Gastrocnemius medialis (tissue), 4 donors: ENCODE measurements around the gene ZNF33A. TPM values are rescaled to one million over a fixed set of nuclear protein-coding genes. Genes with fewer than 3 reads are reported as not detected.

ENCODE experiments used
- ATAC-seq, 2 donors: fragments of 150-250 bp; one replicate each; pipeline ENCODE4 v1.9.1; 2016
- DNase-seq, 2 donors: peaks; one replicate each; pipeline ENCODE4 v3.0.0-alpha.2; 2019
- H3K27ac ChIP-seq, 4 donors: fragments of 200-600 bp; sonication (generic); 1 replicate in 1 of 4; 2 replicates in 3 of 4; pipeline ENCODE4 v1.5.1; 2016 to 2018; ENCODE audit warnings: mild to moderate bottlenecking in 2 of 4, moderate library complexity in 1 of 4
- H3K27me3 ChIP-seq, 3 donors: fragments of 200-600 bp; sonication (generic) in 2 of 3; 1 replicate in 1 of 3; 2 replicates in 2 of 3; pipeline versions ENCODE4 v1.5.1 to v1.6.0; 2016 to 2019; ENCODE audit warnings: mild to moderate bottlenecking in 1 of 3, moderate library complexity in 1 of 3
- H3K36me3 ChIP-seq, 2 donors: fragments of 200-600 bp; sonication (generic) in 1 of 2; one replicate each; pipeline ENCODE4 v1.5.1; 2017 to 2018
- H3K4me1 ChIP-seq, 2 donors: fragments of 200-600 bp; sonication (generic) in 1 of 2; one replicate each; pipeline ENCODE4 v1.5.1; 2016 to 2017; ENCODE audit warnings: mild to moderate bottlenecking in 2 of 2
- H3K4me3 ChIP-seq, 4 donors: fragments of 200-600 bp; sonication (generic) in 3 of 4; 1 replicate in 1 of 4; 2 replicates in 3 of 4; pipeline ENCODE4 v1.5.1; 2016 to 2019; ENCODE audit warnings: mild to moderate bottlenecking in 2 of 4
- H3K9me3 ChIP-seq, 3 donors: fragments of 200-600 bp; sonication (generic) in 2 of 3; 1 replicate in 1 of 3; 2 replicates in 2 of 3; pipeline ENCODE4 v1.5.1; 2016 to 2019
- POLR2A ChIP-seq, 2 donors: fragments of 450-650 bp; IDR thresholded peaks; one replicate each; pipeline ENCODE4 v1.6.1; 2017; ENCODE audit warnings: antibody characterized with exemption in 2 of 2, mild to moderate bottlenecking in 2 of 2, moderate library complexity in 2 of 2
- in situ Hi-C, 4 donors: fragments of 200-750 bp; cut with MboI; loops; one replicate each; pipeline versions ENCODE4 v1.15.0 to v1.8.0; 2017; ENCODE audit warnings: low sequenced_read_pairs in 4 of 4
- intact Hi-C: fragments of 100-400 bp; cut with DNase I; formaldehyde crosslinking; loops from one replicate; pipeline ENCODE4 v1.15.1; 2023; ENCODE audit warnings: low total_unique reads
- total RNA-seq, 4 donors: library from RNA; depleted of rRNA; stranded (reverse); fragments of >200 nt; gene quantifications; one replicate each; pipeline versions ENCODE4 v1.1.0 to v1.2.3, GENCODE V29; 2016
- TF ChIP-seq, protein P1 (sequence below), 5 experiments: fragments of 450-650 bp in 3 of 5; fragments of 200-600 bp in 2 of 5; sonication (generic) in 2 of 5; IDR thresholded peaks in 4 of 5; conservative IDR thresholded peaks in 1 of 5; 1 replicate in 4 of 5; 2 replicates in 1 of 5; pipeline ENCODE4 v1.5.1; 2016 to 2019; ENCODE audit warnings: antibody characterized with exemption in 5 of 5, mild to moderate bottlenecking in 3 of 5, moderate library complexity in 3 of 5

The ZNF33A gene
- total RNA-seq, 4 donors from 2014 or later: 14.3 to 31.1 (median 16.8) TPM

GRCh38 chr10:38094927-38095574 lies 84.6 kb downstream of the ZNF33A start:
- peaks cover 0 to 43% of the 10 kb centered on the region in 2 donors for H3K36me3 ChIP-seq
- H3K4me3 ChIP-seq: peak overlapping the region; percentile 72 to 92 (median 89)
- H3K27me3 ChIP-seq: no peaks in the 10 kb centered on the region
- intact Hi-C loops: loop anchor here (1.0 kb wide), 3 partner anchors 85 to 237 kb away; partner anchors contain the start of genes ZNF25 and ZNF33A
- DNase-seq (no peak), ATAC-seq (no peak)
- no peaks in the 10 kb centered on the region for H3K9me3 ChIP-seq
- peak overlapping the region; percentile 83 to 87 (median 86) for H3K27ac ChIP-seq
- TF ChIP-seq, protein P1, sequence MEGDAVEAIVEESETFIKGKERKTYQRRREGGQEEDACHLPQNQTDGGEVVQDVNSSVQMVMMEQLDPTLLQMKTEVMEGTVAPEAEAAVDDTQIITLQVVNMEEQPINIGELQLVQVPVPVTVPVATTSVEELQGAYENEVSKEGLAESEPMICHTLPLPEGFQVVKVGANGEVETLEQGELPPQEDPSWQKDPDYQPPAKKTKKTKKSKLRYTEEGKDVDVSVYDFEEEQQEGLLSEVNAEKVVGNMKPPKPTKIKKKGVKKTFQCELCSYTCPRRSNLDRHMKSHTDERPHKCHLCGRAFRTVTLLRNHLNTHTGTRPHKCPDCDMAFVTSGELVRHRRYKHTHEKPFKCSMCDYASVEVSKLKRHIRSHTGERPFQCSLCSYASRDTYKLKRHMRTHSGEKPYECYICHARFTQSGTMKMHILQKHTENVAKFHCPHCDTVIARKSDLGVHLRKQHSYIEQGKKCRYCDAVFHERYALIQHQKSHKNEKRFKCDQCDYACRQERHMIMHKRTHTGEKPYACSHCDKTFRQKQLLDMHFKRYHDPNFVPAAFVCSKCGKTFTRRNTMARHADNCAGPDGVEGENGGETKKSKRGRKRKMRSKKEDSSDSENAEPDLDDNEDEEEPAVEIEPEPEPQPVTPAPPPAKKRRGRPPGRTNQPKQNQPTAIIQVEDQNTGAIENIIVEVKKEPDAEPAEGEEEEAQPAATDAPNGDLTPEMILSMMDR (IDR thresholded peaks at IDR 0.05 in 4 of 5, conservative IDR thresholded peaks at IDR 0.05 in 1 of 5): no peak
- TF ChIP-seq POLR2A (IDR thresholded peaks at IDR 0.05): no peak
- in situ Hi-C loops: loop anchor here in 3 of 4 donors (10.0 to 25.0 kb wide), 4 partner anchors 120 to 240 kb away; partner anchors contain the start of genes ZNF248 (in 3 of the 3) and ZNF25 (in 2 of the 3)
- H3K4me1 ChIP-seq: peaks cover 8 to 12% of the 10 kb centered on the region in 2 donors

- Histone ChIP-seq H3K9me3 (peaks cover 7 to 27% (median 20%) of the 10 kb centered on the region in 3 donors), H3K27me3 (no peaks in the 10 kb centered on the region), H3K36me3 (peaks cover 10 to 81% of the 10 kb centered on the region in 2 donors), H3K27ac (no peak overlapping the region), H3K4me1 (no peaks in the 10 kb centered on the region), H3K4me3 (no peak overlapping the region)
- no peak for ATAC-seq
- in situ Hi-C loops (no loop called here), intact Hi-C loops (no loop called here)
- no peak for TF ChIP-seq POLR2A (IDR thresholded peaks at IDR 0.05)
- TF ChIP-seq, protein P1 (IDR thresholded peaks at IDR 0.05 in 4 of 5, conservative IDR thresholded peaks at IDR 0.05 in 1 of 5): no peak
- no peak for DNase-seq
Measured at GRCh38 chr10:38102880-38103279, 92.4 kb downstream of the ZNF33A start.

GRCh38 chr10:38103756-38104155 lies 93.3 kb downstream of the ZNF33A start:
- in situ Hi-C loops: no loop called here
- no peaks in the 10 kb centered on the region for H3K4me1 ChIP-seq
- no peak overlapping the region for H3K4me3 ChIP-seq
- H3K9me3 ChIP-seq: peaks cover 7 to 27% (median 20%) of the 10 kb centered on the region in 3 donors
- DNase-seq: no peak
- no peak for ATAC-seq
- no peaks in the 10 kb centered on the region for H3K27me3 ChIP-seq
- peaks cover 10 to 78% of the 10 kb centered on the region in 2 donors for H3K36me3 ChIP-seq
- no peak for TF ChIP-seq POLR2A (IDR thresholded peaks at IDR 0.05)
- TF ChIP-seq, protein P1 (IDR thresholded peaks at IDR 0.05 in 4 of 5, conservative IDR thresholded peaks at IDR 0.05 in 1 of 5): no peak
- intact Hi-C loops: no loop called here
- H3K27ac ChIP-seq: no peak overlapping the region

DNA sequence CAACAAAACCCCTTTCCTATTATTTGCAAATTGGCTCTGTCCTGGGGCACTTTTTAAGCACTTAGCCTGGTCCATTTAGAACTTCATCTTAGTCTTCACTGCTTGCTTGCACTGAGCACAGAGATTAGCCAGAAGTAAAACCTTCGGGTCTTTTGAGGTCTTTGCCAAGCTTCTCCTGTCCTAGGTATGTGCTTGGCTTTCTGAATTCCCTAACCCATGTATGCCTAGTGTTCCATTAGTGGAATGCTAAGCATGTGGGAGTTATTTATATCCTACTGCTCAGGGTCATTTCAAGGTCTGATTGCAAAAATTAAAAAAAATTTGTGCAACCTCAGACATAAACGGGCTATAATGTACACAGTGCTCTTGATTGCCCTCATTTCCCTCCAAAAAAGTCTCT lies 101.7 kb downstream of the ZNF33A start:
- in situ Hi-C loops: no loop called here
- Histone ChIP-seq H3K4me3 (no peak overlapping the region), H3K9me3 (peaks cover 0 to 42% (median 19%) of the 10 kb centered on the region in 3 donors), H3K27me3 (no peaks in the 10 kb centered on the region), H3K4me1 (no peaks in the 10 kb centered on the region), H3K36me3 (peaks cover 8 to 54% of the 10 kb centered on the region in 2 donors), H3K27ac (no peak overlapping the region)
- intact Hi-C loops: no loop called here
- DNase-seq (no peak), ATAC-seq (no peak)
- no peak for TF ChIP-seq POLR2A (IDR thresholded peaks at IDR 0.05)
- TF ChIP-seq, protein P1 (IDR thresholded peaks at IDR 0.05 in 4 of 5, conservative IDR thresholded peaks at IDR 0.05 in 1 of 5): no peak

Other genes starting within 250 kb of the ZNF33A start
- gene ZNF248, start 153.1 kb upstream of the ZNF33A start, total RNA-seq: 10 to 100 TPM in 1 of 4 donors, 1 to 10 TPM in 3; 2.1 to 17.3 (median 7.8) TPM
- 10 to 100 TPM; 18.8 to 35.0 (median 23.4) TPM for gene ZNF25, start 34.0 kb upstream of the ZNF33A start, total RNA-seq
- 10 to 100 TPM in 2 of 4 donors, 1 to 10 TPM in 2; 4.3 to 13.4 (median 8.7) TPM for gene ZNF37A, start 83.7 kb downstream of the ZNF33A start, total RNA-seq